Measurements from ENCODE around the gene EPN2.

EPN2 gene

GRCh38 chr17:19303367-19303776 lies 66.2 kb downstream of the EPN2 start:
- POLR2A ChIA-PET = no interaction called here
- no peak for TF ChIP-seq CTCF (IDR thresholded peaks at IDR 0.05; ENCODE audit: control extremely low read depth, extremely low read depth, low read depth, missing control alignments)
- DNase-seq (ENCODE audit: extremely low spot score) = no peak
- CTCF ChIA-PET = interaction anchor here (1.0 to 2.0 kb wide), 3 partner anchors 35 to 442 kb away, joined by 3 to 5 read pairs (median 3); no protein-coding TSS in a partner anchor

- ChIA-PET CTCF (no interaction called here), POLR2A (no interaction called here)
- TF ChIP-seq CTCF (IDR thresholded peaks at IDR 0.05; ENCODE audit: control extremely low read depth, extremely low read depth, low read depth, missing control alignments) = no peak
- DNase-seq (ENCODE audit: extremely low spot score) = no peak
Observed at GRCh38 chr17:19304209-19304608, 67.0 kb downstream of the EPN2 start.

GRCh38 chr17:19304751-19305150 lies 67.6 kb downstream of the EPN2 start:
- ChIA-PET POLR2A (no interaction called here), CTCF (interaction anchor here (2.3 kb wide), 1 partner anchor 58 kb away, joined by 10 read pairs; the partner anchor contains the start of gene B9D1)
- no peak for TF ChIP-seq CTCF (IDR thresholded peaks at IDR 0.05; ENCODE audit: control extremely low read depth, extremely low read depth, low read depth, missing control alignments)
- DNase-seq (ENCODE audit: extremely low spot score) = no peak

GRCh38 chr17:19305256-19305655 lies 68.1 kb downstream of the EPN2 start:
- POLR2A ChIA-PET = no interaction called here
- DNase-seq (ENCODE audit: extremely low spot score) = no peak
- TF ChIP-seq CTCF (IDR thresholded peaks at IDR 0.05; ENCODE audit: control extremely low read depth, extremely low read depth, low read depth, missing control alignments) = no peak
- CTCF ChIA-PET = interaction anchor here (1.0 to 2.3 kb wide), 4 partner anchors 10 to 57 kb away, joined by 3 to 10 read pairs (median 6); partner anchors contain the start of gene B9D1

- CTCF ChIA-PET = interaction anchor here (0.8 to 2.3 kb wide), 11 partner anchors 10 to 207 kb away, joined by 3 to 10 read pairs (median 3); partner anchors contain the start of gene B9D1
- DNase-seq (ENCODE audit: extremely low spot score) = no peak
- no peak for TF ChIP-seq CTCF (IDR thresholded peaks at IDR 0.05; ENCODE audit: control extremely low read depth, extremely low read depth, low read depth, missing control alignments)
- POLR2A ChIA-PET = no interaction called here
Observed at GRCh38 chr17:19305761-19306159, 68.6 kb downstream of the EPN2 start.

- CTCF ChIA-PET = interaction anchor here (0.8 to 2.3 kb wide), 11 partner anchors 10 to 207 kb away, joined by 3 to 10 read pairs (median 3); partner anchors contain the start of gene B9D1
- POLR2A ChIA-PET = no interaction called here
- no peak for TF ChIP-seq CTCF (IDR thresholded peaks at IDR 0.05; ENCODE audit: control extremely low read depth, extremely low read depth, low read depth, missing control alignments)
Observed at GRCh38 chr17:19306160-19307111, 69.3 kb downstream of the EPN2 start.

More at GRCh38 chr17:19306160-19307111, 69.3 kb downstream of the EPN2 start:
- peak; percentile 73 for DNase-seq (ENCODE audit: extremely low spot score)

Measured in GM10248 (cell line).